Measurements from ENCODE around the gene ZNF205. TPM values are rescaled to one million over a fixed set of nuclear protein-coding genes. Genes with fewer than 3 reads are reported as not detected.

ZNF205 gene
- total RNA-seq, 1 experiment from 2014 or later: 26.7 TPM

- peak; percentile 45 for DNase-seq (ENCODE audit: low spot score)
Measured at GRCh38 chr16:3101018-3101840, 11.2 kb upstream of the ZNF205 start.

- DNase-seq (ENCODE audit: low spot score): peak; percentile 37
Measured at GRCh38 chr16:3101841-3102470, 10.4 kb upstream of the ZNF205 start.

GRCh38 chr16:3106205-3106928 lies 6.0 kb upstream of the ZNF205 start:
- DNase-seq (ENCODE audit: low spot score): peak; percentile 90

DNA sequence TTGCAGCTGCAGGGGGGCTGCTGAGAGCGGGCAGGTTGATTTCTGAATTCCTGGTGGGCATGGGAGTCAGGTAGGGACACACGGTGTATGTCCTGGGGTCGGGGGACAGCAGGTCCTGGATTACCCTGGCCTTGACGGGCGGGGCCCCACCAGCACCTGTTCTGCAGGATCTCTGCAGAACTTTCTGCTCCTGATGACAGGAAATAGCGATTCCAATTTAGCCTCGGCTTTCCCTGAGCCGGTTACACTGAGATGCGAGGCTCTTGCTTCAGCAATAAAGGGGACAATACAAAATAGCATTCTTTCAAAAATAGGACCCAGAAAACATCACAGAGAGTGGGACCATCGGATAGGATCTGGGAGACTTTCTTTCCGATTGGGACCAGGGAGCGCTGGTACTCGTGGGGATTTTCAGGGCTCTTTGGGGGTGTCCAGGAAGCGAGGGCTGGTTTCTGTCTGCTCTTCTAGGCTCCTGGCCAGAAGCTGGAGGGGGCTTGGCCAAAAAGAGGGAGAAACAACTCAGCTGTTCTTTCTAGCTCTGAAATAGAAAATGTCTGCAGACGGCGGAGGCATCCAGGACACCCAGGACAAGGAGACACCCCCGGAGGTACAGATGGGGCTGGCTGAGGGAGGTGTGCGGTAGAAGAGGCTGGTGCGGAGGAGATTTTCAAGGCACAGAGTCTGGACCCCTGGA lies 642 bp downstream of the ZNF205 start:
- DNase-seq (ENCODE audit: low spot score): no peak

GRCh38 chr16:3113765-3114479 lies 1.5 kb downstream of the ZNF205 start:
- DNase-seq (ENCODE audit: low spot score): no peak

DNA sequence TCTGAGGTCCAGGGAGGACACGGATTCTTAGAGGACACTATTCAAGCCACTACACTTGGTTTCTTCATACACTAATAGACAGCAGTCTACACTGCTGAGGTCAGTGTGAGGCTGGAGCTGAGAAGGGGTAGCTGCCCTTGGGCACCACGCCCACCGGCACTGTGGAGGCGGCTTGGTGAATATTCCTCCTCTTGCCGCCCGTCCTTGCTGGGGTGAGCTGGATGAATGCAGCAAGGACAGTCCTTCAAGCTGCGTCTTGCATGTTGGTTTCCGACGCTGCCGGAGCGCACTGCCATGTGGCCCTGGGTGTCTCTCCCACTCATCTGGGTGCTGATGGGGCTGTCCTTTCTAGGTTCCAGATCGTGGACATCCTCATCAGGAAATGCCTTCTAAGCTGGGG lies 2.6 kb downstream of the ZNF205 start:
- no peak for DNase-seq (ENCODE audit: low spot score)

GRCh38 chr16:3115561-3115960 lies 3.2 kb downstream of the ZNF205 start:
- DNase-seq (ENCODE audit: low spot score): no peak

- DNase-seq (ENCODE audit: low spot score): no peak
Measured at GRCh38 chr16:3118204-3118790, 5.9 kb downstream of the ZNF205 start.

DNA sequence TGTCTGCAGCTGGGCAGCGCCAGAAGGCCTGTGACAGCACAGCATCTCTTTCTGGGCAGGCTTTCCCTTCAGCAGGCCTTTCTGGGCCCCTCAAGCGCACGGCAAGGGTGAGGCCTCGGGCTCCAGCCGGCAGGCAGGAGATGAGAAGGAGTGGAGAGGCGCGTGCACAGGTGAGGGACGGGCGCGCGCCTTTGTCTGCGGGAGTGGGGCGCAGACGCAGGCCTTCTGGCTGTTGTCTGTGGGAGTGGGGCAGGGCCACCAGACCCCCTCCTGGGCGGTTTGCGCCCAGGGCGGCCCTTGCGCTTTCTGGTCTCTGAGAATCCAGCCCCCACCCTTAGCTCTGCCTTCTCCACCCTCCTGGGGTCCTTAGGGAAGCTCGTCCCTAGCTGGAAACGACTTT lies 6.5 kb downstream of the ZNF205 start:
- DNase-seq (ENCODE audit: low spot score): no peak

DNA sequence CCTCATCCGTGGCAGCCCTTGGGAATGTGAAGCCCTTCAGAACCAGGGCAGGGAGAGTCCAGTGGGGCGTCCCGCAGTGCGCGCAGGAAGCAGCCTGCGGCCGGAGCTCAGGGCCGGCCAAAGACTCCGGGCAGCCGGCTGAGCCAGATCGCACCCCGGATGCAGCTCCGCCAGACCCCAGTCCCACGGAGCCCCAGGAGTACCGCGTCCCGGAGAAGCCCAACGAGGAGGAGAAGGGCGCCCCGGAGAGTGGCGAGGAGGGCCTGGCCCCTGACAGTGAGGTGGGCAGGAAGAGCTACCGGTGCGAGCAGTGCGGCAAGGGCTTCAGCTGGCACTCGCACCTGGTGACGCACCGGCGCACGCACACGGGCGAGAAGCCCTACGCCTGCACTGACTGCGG lies 6.9 kb downstream of the ZNF205 start:
- DNase-seq (ENCODE audit: low spot score): no peak

GRCh38 chr16:3119701-3120408 lies 7.5 kb downstream of the ZNF205 start:
- DNase-seq (ENCODE audit: low spot score): no peak

GRCh38 chr16:3120435-3120834 lies 8.0 kb downstream of the ZNF205 start:
- DNase-seq (ENCODE audit: low spot score): no peak

GRCh38 chr16:3121851-3122467 lies 9.6 kb downstream of the ZNF205 start:
- DNase-seq (ENCODE audit: low spot score): no peak

- no peak for DNase-seq (ENCODE audit: low spot score)
Measured at GRCh38 chr16:3122926-3123570, 10.7 kb downstream of the ZNF205 start.

- peak; percentile 97 for DNase-seq (ENCODE audit: low spot score)
Measured at GRCh38 chr16:3123986-3124886, 11.8 kb downstream of the ZNF205 start.

- no peak for DNase-seq (ENCODE audit: low spot score)
Measured at GRCh38 chr16:3127745-3128144, 15.4 kb downstream of the ZNF205 start.

DNA sequence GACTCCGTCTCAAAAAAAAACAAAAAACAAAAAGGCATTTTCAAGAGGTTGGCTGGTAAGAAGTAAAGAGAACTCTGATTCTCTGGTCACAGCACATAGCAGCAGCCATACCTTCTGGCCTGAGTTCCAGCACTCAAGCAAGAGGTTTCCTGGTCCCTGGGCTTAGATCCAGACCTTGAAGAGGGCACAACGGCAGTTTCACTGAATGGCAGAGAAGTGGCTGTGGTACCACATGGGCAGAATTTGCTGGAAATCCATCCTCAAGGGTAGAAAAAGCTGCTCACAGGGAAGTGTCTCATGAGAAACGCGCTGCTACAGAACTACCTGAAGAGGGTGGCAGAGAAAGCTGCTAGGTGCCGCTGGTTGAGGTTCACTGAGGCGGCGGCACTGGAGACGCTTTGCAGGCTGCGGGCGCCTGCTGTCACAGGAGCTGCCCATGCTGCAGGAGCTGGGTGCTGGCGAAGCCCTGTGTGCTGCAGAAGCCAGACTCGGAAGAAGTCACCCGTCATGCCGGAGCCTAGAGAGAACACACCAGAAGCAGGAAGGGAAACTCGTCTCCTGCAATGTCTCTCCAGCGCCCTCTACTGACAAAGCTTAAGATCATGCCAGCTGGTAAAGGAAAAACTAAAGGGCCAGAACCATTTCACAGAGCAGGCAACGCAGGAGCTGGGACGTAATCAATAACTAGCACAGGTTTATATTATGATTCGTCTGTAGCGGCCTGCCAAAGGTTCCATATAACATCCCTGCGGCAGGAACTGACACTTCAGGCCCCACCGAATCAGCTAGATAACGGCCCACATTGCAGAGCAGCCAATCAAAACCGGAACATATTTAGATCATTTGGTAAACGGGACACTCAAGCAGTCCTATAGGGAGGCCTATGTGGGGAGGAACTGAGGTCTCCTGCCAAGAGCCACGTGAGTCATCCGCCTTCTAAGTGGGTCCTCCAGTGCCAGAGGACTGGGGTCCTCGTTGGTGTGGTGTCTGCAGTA lies 17.0 kb downstream of the ZNF205 start:
- DNase-seq (ENCODE audit: low spot score): peak; percentile 92

All from HT-29 (cell line).